ENCODE data around the gene UEVLD. TPM values are rescaled to one million over a fixed set of nuclear protein-coding genes. Genes with fewer than 3 reads are reported as not detected.

The UEVLD gene
- total and polyA plus RNA-seq, 4 donors: 5.7 to 15.5 (median 6.7) TPM

DNA sequence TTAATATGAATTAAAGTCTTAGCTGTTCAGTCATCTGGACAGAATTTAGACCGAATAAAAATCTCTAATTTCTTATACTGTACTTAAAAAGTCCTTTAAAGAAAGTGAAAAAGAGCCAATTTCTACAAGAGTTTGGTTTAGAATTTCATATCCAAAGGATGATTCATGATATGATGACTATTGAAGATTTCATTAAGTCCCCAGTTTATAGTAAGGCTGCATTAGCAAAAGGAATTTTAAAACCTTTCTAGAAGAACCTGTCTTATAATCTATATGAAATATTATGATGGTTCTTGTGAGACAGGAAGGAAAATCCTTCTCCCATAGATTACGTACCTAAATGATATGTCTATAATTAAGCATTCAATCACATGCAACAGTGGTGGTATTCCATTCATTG, 96.6 kb downstream of the UEVLD start:
- 97% methylated on average over 2 of the region's 2 CpGs for WGBS
- Histone ChIP-seq H3K27ac (ENCODE audit: low read depth in 1 of 2, low read length in 2 of 2) (no peak overlapping the region), H3K4me1 (ENCODE audit: control insufficient read depth in 4 of 4, insufficient read depth in 4 of 4, low read length in 3 of 4) (no peaks in the 10 kb centered on the region), H3K9ac (ENCODE audit: low read depth in 1 of 2, low read length in 2 of 2) (no peak overlapping the region), H3K27me3 (ENCODE audit: control insufficient read depth in 4 of 4, insufficient read depth in 4 of 4, low read length in 3 of 4) (no peaks in the 10 kb centered on the region), H3K4me3 (ENCODE audit: low read depth in 1 of 3, low read length in 3 of 3) (no peak overlapping the region), H3K9me3 (ENCODE audit: control insufficient read depth in 4 of 4, low read length in 3 of 4) (no peaks in the 10 kb centered on the region), H3K36me3 (ENCODE audit: control insufficient read depth in 4 of 4, insufficient read depth in 3 of 4, low read depth in 1 of 4, low read length in 3 of 4) (peaks cover 0 to 43% (median 19%) of the 10 kb centered on the region in 4 donors)
- TF ChIP-seq, protein P1, sequence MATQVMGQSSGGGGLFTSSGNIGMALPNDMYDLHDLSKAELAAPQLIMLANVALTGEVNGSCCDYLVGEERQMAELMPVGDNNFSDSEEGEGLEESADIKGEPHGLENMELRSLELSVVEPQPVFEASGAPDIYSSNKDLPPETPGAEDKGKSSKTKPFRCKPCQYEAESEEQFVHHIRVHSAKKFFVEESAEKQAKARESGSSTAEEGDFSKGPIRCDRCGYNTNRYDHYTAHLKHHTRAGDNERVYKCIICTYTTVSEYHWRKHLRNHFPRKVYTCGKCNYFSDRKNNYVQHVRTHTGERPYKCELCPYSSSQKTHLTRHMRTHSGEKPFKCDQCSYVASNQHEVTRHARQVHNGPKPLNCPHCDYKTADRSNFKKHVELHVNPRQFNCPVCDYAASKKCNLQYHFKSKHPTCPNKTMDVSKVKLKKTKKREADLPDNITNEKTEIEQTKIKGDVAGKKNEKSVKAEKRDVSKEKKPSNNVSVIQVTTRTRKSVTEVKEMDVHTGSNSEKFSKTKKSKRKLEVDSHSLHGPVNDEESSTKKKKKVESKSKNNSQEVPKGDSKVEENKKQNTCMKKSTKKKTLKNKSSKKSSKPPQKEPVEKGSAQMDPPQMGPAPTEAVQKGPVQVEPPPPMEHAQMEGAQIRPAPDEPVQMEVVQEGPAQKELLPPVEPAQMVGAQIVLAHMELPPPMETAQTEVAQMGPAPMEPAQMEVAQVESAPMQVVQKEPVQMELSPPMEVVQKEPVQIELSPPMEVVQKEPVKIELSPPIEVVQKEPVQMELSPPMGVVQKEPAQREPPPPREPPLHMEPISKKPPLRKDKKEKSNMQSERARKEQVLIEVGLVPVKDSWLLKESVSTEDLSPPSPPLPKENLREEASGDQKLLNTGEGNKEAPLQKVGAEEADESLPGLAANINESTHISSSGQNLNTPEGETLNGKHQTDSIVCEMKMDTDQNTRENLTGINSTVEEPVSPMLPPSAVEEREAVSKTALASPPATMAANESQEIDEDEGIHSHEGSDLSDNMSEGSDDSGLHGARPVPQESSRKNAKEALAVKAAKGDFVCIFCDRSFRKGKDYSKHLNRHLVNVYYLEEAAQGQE (IDR thresholded peaks at IDR 0.05): no peak
- DNase-seq (ENCODE audit: low spot score): no peak

DNA sequence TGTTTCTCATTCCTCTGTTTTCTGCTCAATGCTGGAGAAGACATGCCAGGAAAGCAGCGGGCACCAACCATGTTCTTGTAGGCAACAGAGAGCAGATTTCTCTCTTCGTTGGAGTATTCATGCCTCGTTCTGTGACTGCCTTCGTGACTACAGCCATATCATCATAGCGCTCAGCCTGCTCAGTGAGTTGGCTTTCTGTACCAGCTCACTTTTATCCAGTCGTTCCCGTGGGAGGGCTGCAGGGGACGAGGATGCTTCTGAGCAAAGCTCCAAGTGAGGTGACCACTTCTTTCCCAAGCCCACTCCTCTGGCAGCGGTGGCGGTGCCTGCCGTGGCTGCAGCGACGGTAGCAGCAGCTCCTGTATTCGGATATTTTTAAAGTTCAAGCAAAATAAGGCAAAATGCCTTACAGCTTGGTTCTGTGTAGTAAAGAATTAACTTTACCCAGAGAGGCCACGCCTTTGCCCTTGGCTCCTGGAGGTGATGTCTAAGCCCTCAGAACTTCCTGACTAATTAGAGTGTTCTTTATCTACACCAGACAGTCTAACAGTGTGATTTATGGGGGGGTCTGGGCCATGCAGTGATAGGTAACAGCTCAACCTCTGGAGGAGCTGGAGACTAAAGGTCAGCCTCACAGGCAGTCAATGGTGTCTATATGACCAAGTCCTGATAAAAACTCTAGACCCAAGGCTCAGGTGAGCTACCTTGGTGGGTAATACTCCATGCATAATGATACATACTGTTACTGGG, 97.6 kb downstream of the UEVLD start:
- 96% methylated on average over 15 of the region's 15 CpGs for WGBS
- DNase-seq (ENCODE audit: low spot score): no peak
- no peak overlapping the region for H3K9ac ChIP-seq (ENCODE audit: low read depth in 1 of 2, low read length in 2 of 2)

DNA sequence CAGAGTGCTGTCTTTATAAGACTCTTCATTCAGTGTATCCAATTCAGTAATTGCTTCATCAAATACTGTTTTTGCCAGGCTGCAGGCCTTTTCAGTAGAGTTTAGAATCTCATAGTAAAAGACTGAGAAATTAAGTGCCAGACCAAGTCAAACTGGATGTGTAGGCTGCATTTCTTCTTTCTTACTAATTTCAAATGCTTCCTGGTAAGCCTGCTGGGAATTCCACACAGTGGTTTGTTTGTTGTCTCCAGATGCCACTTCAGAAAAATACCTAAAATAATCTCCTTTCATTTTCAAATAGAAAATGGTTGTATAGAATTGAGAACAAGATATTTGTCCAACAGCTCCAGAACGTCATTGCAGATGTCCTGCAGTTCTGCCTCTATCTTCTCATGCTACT, 98.2 kb downstream of the UEVLD start:
- Histone ChIP-seq H3K9ac (ENCODE audit: low read depth in 1 of 2, low read length in 2 of 2) (no peak overlapping the region), H3K4me1 (ENCODE audit: control insufficient read depth in 4 of 4, insufficient read depth in 4 of 4, low read length in 3 of 4) (no peaks in the 10 kb centered on the region), H3K9me3 (ENCODE audit: control insufficient read depth in 4 of 4, low read length in 3 of 4) (no peaks in the 10 kb centered on the region), H3K36me3 (ENCODE audit: control insufficient read depth in 4 of 4, insufficient read depth in 3 of 4, low read depth in 1 of 4, low read length in 3 of 4) (peaks cover 0 to 47% (median 21%) of the 10 kb centered on the region in 4 donors), H3K27me3 (ENCODE audit: control insufficient read depth in 4 of 4, insufficient read depth in 4 of 4, low read length in 3 of 4) (no peaks in the 10 kb centered on the region), H3K27ac (ENCODE audit: low read depth in 1 of 2, low read length in 2 of 2) (no peak overlapping the region), H3K4me3 (ENCODE audit: low read depth in 1 of 3, low read length in 3 of 3) (no peak overlapping the region)
- WGBS: 85% methylated on average over 1 of the region's 1 CpG
- DNase-seq (ENCODE audit: low spot score): no peak
- TF ChIP-seq HNF4G (IDR thresholded peaks at IDR 0.05) (no peak), RXRA (IDR thresholded peaks at IDR 0.05) (no peak), SP1 (IDR thresholded peaks at IDR 0.05) (no peak), YY1 (IDR thresholded peaks at IDR 0.05) (no peak), NR2F2 (IDR thresholded peaks at IDR 0.05) (no peak)
- TF ChIP-seq, protein P2, sequence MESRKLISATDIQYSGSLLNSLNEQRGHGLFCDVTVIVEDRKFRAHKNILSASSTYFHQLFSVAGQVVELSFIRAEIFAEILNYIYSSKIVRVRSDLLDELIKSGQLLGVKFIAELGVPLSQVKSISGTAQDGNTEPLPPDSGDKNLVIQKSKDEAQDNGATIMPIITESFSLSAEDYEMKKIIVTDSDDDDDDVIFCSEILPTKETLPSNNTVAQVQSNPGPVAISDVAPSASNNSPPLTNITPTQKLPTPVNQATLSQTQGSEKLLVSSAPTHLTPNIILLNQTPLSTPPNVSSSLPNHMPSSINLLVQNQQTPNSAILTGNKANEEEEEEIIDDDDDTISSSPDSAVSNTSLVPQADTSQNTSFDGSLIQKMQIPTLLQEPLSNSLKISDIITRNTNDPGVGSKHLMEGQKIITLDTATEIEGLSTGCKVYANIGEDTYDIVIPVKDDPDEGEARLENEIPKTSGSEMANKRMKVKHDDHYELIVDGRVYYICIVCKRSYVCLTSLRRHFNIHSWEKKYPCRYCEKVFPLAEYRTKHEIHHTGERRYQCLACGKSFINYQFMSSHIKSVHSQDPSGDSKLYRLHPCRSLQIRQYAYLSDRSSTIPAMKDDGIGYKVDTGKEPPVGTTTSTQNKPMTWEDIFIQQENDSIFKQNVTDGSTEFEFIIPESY (IDR thresholded peaks at IDR 0.05): no peak

More for the DNA sequence above, 97.6 kb downstream of the UEVLD start:
- H3K27me3 ChIP-seq (ENCODE audit: control insufficient read depth in 4 of 4, insufficient read depth in 4 of 4, low read length in 3 of 4): no peaks in the 10 kb centered on the region
- TF ChIP-seq, protein P3, sequence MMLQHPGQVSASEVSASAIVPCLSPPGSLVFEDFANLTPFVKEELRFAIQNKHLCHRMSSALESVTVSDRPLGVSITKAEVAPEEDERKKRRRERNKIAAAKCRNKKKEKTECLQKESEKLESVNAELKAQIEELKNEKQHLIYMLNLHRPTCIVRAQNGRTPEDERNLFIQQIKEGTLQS (IDR thresholded peaks at IDR 0.05): no peak
- TF ChIP-seq GABPA (IDR thresholded peaks at IDR 0.05 in 1 of 2, conservative IDR thresholded peaks at IDR 0.05 in 1 of 2): no peak
- TF ChIP-seq HNF4A (conservative IDR thresholded peaks at IDR 0.05): no peak
- TF ChIP-seq YY1 (IDR thresholded peaks at IDR 0.05): no peak
- TF ChIP-seq, protein P2 (IDR thresholded peaks at IDR 0.05): no peak
- TF ChIP-seq FOXA2 (IDR thresholded peaks at IDR 0.05): no peak
- no peak for TF ChIP-seq SP1 (IDR thresholded peaks at IDR 0.05)
- TF ChIP-seq JUND (IDR thresholded peaks at IDR 0.05): no peak
- no peak overlapping the region for H3K27ac ChIP-seq (ENCODE audit: low read depth in 1 of 2, low read length in 2 of 2)
- H3K4me1 ChIP-seq (ENCODE audit: control insufficient read depth in 4 of 4, insufficient read depth in 4 of 4, low read length in 3 of 4): no peaks in the 10 kb centered on the region
- no peaks in the 10 kb centered on the region for H3K9me3 ChIP-seq (ENCODE audit: control insufficient read depth in 4 of 4, low read length in 3 of 4)
- H3K36me3 ChIP-seq (ENCODE audit: control insufficient read depth in 4 of 4, insufficient read depth in 3 of 4, low read depth in 1 of 4, low read length in 3 of 4): peaks cover 0 to 46% (median 21%) of the 10 kb centered on the region in 4 donors
- H3K4me3 ChIP-seq (ENCODE audit: low read depth in 1 of 3, low read length in 3 of 3): no peak overlapping the region
